ENCODE data around the gene FHIT.

DNA sequence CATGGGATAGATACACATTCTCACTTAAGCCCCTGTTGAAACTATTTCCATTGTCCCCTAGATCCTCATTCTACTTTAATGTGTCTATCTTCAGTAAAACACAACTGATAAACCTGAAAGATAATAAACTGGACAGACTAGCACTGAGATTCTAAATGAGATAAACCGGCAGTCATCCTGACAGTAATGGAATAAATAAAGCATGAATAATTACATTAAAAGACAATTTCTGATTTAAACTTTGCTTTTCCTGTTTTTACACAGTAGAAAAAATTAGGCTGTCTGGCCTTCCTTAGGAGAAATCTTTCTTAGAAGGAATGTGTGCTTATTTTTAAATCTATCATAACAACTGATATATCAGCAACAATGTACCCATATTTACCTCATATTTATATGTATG is 232.4 kb downstream of the FHIT start:
- TF ChIP-seq HDAC2 (IDR thresholded peaks at IDR 0.05), result no peak
- TF ChIP-seq, protein P1, sequence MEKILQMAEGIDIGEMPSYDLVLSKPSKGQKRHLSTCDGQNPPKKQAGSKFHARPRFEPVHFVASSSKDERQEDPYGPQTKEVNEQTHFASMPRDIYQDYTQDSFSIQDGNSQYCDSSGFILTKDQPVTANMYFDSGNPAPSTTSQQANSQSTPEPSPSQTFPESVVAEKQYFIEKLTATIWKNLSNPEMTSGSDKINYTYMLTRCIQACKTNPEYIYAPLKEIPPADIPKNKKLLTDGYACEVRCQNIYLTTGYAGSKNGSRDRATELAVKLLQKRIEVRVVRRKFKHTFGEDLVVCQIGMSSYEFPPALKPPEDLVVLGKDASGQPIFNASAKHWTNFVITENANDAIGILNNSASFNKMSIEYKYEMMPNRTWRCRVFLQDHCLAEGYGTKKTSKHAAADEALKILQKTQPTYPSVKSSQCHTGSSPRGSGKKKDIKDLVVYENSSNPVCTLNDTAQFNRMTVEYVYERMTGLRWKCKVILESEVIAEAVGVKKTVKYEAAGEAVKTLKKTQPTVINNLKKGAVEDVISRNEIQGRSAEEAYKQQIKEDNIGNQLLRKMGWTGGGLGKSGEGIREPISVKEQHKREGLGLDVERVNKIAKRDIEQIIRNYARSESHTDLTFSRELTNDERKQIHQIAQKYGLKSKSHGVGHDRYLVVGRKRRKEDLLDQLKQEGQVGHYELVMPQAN (conservative IDR thresholded peaks at IDR 0.05), result no peak
- no peak for TF ChIP-seq ZSCAN29 (IDR thresholded peaks at IDR 0.05)
- TF ChIP-seq SIN3A (IDR thresholded peaks at IDR 0.05; ENCODE audit: low read depth, low read length), result no peak
- TF ChIP-seq TAF1 (IDR thresholded peaks at IDR 0.05; ENCODE audit: borderline replicate concordance, low read depth, low read length), result no peak
- no peak for TF ChIP-seq CREB1 (IDR thresholded peaks at IDR 0.05; ENCODE audit: low read depth)
- TF ChIP-seq, protein P2, sequence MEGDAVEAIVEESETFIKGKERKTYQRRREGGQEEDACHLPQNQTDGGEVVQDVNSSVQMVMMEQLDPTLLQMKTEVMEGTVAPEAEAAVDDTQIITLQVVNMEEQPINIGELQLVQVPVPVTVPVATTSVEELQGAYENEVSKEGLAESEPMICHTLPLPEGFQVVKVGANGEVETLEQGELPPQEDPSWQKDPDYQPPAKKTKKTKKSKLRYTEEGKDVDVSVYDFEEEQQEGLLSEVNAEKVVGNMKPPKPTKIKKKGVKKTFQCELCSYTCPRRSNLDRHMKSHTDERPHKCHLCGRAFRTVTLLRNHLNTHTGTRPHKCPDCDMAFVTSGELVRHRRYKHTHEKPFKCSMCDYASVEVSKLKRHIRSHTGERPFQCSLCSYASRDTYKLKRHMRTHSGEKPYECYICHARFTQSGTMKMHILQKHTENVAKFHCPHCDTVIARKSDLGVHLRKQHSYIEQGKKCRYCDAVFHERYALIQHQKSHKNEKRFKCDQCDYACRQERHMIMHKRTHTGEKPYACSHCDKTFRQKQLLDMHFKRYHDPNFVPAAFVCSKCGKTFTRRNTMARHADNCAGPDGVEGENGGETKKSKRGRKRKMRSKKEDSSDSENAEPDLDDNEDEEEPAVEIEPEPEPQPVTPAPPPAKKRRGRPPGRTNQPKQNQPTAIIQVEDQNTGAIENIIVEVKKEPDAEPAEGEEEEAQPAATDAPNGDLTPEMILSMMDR (IDR thresholded peaks at IDR 0.05 in 2 of 3, conservative IDR thresholded peaks at IDR 0.05 in 1 of 3; ENCODE audit: control insufficient read depth in 2 of 3, extremely low read depth in 1 of 3, insufficient read depth in 1 of 3, low read depth in 3 of 3, low read length in 3 of 3), result no peak
- TF ChIP-seq EZH2 (IDR thresholded peaks at IDR 0.05; ENCODE audit: borderline replicate concordance, control insufficient read depth, low read depth, low read length), result no peak
- no peak for TF ChIP-seq SMC3 (IDR thresholded peaks at IDR 0.05; ENCODE audit: borderline replicate concordance, low read length)
- TF ChIP-seq RAD51 (IDR thresholded peaks at IDR 0.05), result no peak
- TF ChIP-seq EP300 (IDR thresholded peaks at IDR 0.05; ENCODE audit: borderline replicate concordance in 1 of 2, control insufficient read depth in 1 of 2, low read depth in 2 of 2, low read length in 2 of 2), result no peak
- no peak for TF ChIP-seq MYC (IDR thresholded peaks at IDR 0.05; ENCODE audit: insufficient read depth, insufficient read length, insufficient replicate concordance, low read length, severe bottlenecking)
- TF ChIP-seq RCOR1 (conservative IDR thresholded peaks at IDR 0.05; ENCODE audit: low read depth, low read length), result no peak
